SU-DHL-6 (cell line): Measurements from ENCODE around the gene TXNDC5.

ENCODE experiments used
- H2AFZ ChIP-seq: fragments of 200-600 bp; sonication (generic); 2 replicates; pipeline ENCODE4 v1.6.1; 2014; ENCODE audit warnings: low read depth, mild to moderate bottlenecking, moderate library complexity, mixed read lengths, antibody characterized with exemption, low read length; ENCODE audit not compliant: severe bottlenecking
- H3F3A ChIP-seq: fragments of 200-600 bp; shearing (Covaris generic); 2 replicates; pipeline ENCODE4 v1.6.0; 2016; ENCODE audit warnings: antibody characterized with exemption, mild to moderate bottlenecking; ENCODE audit not compliant: insufficient read depth
- H3K27ac ChIP-seq: fragments of 200-600 bp; sonication (generic); 2 replicates; pipeline ENCODE4 v1.5.1; 2016; ENCODE audit warnings: low read depth, mild to moderate bottlenecking, low read length, moderate library complexity, mixed read lengths
- H3K27me3 ChIP-seq: fragments of 200-600 bp; sonication (generic), shearing (Covaris generic); 2 replicates; pipeline ENCODE4 v1.6.0; 2014; ENCODE audit warnings: mild to moderate bottlenecking, low read length
- H3K36me3 ChIP-seq: fragments of 200-600 bp; sonication (generic); 2 replicates; pipeline ENCODE4 v1.6.1; 2014; ENCODE audit warnings: mild to moderate bottlenecking, low read length, mixed read lengths
- H3K4me2 ChIP-seq: fragments of 300-600, 200-600 bp; shearing (Covaris generic), sonication (generic); 2 replicates; pipeline ENCODE4 v1.6.0; 2014; ENCODE audit warnings: low read length, low read depth, mild to moderate bottlenecking; ENCODE audit not compliant: poor library complexity, severe bottlenecking
- H3K4me3 ChIP-seq: fragments of 200-600 bp; sonication (generic); 2 replicates; pipeline ENCODE4 v1.5.1; 2014; ENCODE audit warnings: antibody characterized with exemption, low read length, mild to moderate bottlenecking, mixed read lengths; ENCODE audit not compliant: insufficient read depth, poor library complexity, severe bottlenecking
- H3K79me2 ChIP-seq: fragments of 200-600 bp; sonication (generic); 2 replicates; pipeline ENCODE4 v1.6.1; 2014; ENCODE audit warnings: mild to moderate bottlenecking, low read length, moderate library complexity; ENCODE audit not compliant: insufficient read depth
- H3K9ac ChIP-seq: fragments of 200-600 bp; sonication (generic); 2 replicates; pipeline ENCODE4 v1.7.0; 2014; ENCODE audit warnings: mild to moderate bottlenecking, low read length
- H3K9me2 ChIP-seq: fragments of 200-600 bp; sonication (generic); replicated peaks from 2 replicates; pipeline ENCODE4 v1.6.1; 2014; ENCODE audit warnings: low read length; ENCODE audit not compliant: insufficient read depth
- H3K9me3 ChIP-seq: fragments of 200-600 bp; sonication (generic); 2 replicates; pipeline ENCODE4 v1.6.1; 2014; ENCODE audit warnings: low read length, mixed read lengths; ENCODE audit not compliant: insufficient read depth
- H4K20me1 ChIP-seq: fragments of 200-600 bp; sonication (generic); 2 replicates; pipeline ENCODE4 v1.6.1; 2014; ENCODE audit warnings: low read depth, mild to moderate bottlenecking, antibody characterized with exemption, low read length, moderate library complexity, mixed read lengths
- EZH2phosphoT487 ChIP-seq: fragments of 200-600 bp; sonication (generic), shearing (Covaris generic); conservative IDR thresholded peaks from 2 replicates; pipeline ENCODE4 v1.6.1; 2018; ENCODE audit warnings: mild to moderate bottlenecking, antibody characterized with exemption, low read length, moderate library complexity, mixed read lengths
- TF ChIP-seq, protein P1 (sequence below): fragments of 200-600 bp; sonication (generic); IDR thresholded peaks from one replicate; pipeline ENCODE4 v1.5.1; 2017; ENCODE audit warnings: antibody characterized with exemption, mild to moderate bottlenecking, low read length, moderate library complexity; ENCODE audit not compliant: insufficient read depth, poor library complexity, severe bottlenecking

The TXNDC5 gene

DNA sequence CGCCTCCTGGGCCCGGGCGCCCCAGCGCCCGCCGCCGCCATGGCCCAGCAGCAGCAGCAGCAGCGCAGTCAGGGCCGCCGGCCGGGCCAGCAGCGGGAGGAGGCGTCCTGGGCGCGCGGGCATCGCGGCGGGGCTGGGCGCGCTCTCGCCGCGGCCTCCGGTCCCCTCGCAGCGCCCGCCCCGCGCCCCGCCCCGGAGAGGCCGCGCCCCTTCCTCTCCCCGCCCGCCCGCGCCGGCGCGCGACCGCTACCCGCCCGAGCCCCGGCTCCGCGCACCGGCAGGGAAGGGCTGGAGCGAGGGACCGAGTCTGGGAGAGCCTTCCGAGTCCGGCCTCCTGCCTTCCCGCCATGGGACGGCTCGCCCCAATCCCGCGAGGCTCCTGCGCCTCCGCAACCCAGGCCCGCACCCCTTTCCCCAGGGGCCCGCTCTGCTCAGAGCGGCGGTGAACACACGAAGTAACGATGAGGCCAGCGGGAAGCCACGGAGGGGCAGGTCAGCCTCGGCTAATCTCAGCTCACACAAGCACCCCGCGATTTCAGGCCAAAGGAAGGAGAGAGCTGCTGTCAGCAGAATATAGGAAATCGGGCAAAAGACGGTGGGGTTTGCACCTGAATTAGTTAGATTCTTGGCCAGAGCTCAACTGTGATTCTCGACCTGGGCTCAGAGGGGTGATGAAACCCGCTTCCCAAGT, at the start of gene TXNDC5:
TXNDC5 (minus strand) TSS at position 135 of the 691 bp plus-strand sequence; CDS start at position 123, 12 bp downstream.
- peaks cover 11% of the 10 kb centered on the region; the same call in 1 of the 2 replicates for H3F3A ChIP-seq
- H2AFZ ChIP-seq: peak within 1 kb of the TSS; percentile 82
- H3K9me3 ChIP-seq: no peaks in the 10 kb centered on the region
- peak within 1 kb of the TSS; percentile 84 for H3K4me2 ChIP-seq
- H3K27ac ChIP-seq: peak within 1 kb of the TSS; percentile 38
- no peak for TF ChIP-seq EZH2phosphoT487
- TF ChIP-seq, protein P1, sequence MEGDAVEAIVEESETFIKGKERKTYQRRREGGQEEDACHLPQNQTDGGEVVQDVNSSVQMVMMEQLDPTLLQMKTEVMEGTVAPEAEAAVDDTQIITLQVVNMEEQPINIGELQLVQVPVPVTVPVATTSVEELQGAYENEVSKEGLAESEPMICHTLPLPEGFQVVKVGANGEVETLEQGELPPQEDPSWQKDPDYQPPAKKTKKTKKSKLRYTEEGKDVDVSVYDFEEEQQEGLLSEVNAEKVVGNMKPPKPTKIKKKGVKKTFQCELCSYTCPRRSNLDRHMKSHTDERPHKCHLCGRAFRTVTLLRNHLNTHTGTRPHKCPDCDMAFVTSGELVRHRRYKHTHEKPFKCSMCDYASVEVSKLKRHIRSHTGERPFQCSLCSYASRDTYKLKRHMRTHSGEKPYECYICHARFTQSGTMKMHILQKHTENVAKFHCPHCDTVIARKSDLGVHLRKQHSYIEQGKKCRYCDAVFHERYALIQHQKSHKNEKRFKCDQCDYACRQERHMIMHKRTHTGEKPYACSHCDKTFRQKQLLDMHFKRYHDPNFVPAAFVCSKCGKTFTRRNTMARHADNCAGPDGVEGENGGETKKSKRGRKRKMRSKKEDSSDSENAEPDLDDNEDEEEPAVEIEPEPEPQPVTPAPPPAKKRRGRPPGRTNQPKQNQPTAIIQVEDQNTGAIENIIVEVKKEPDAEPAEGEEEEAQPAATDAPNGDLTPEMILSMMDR: no peak
- no peaks in the 10 kb centered on the region for H3K9me2 ChIP-seq
- H3K9ac ChIP-seq: peak within 1 kb of the TSS; percentile 81
- peak within 1 kb of the TSS; percentile 81 for H3K4me3 ChIP-seq
- H3K79me2 ChIP-seq: peaks cover 42% of the 10 kb centered on the region
- no peaks in the 10 kb centered on the region for H4K20me1 ChIP-seq
- H3K36me3 ChIP-seq: no peaks in the 10 kb centered on the region
- H3K27me3 ChIP-seq: no peaks in the 10 kb centered on the region

GRCh38 chr6:7960141-7960540, 49.6 kb upstream of the TXNDC5 start:
- Histone ChIP-seq H3K27ac (no peak overlapping the region), H2AFZ (no peak overlapping the region), H4K20me1 (no peaks in the 10 kb centered on the region), H3K27me3 (no peaks in the 10 kb centered on the region), H3K36me3 (no peaks in the 10 kb centered on the region), H3K9ac (no peak overlapping the region), H3K79me2 (no peaks in the 10 kb centered on the region), H3K4me3 (no peak overlapping the region), H3K9me2 (no peaks in the 10 kb centered on the region), H3F3A (no peaks in the 10 kb centered on the region; the same call in 1 of the 2 replicates), H3K4me2 (no peak overlapping the region), H3K9me3 (no peaks in the 10 kb centered on the region; the same call in 1 of the 2 replicates)
- TF ChIP-seq, protein P1: no peak
- TF ChIP-seq EZH2phosphoT487: no peak

DNA sequence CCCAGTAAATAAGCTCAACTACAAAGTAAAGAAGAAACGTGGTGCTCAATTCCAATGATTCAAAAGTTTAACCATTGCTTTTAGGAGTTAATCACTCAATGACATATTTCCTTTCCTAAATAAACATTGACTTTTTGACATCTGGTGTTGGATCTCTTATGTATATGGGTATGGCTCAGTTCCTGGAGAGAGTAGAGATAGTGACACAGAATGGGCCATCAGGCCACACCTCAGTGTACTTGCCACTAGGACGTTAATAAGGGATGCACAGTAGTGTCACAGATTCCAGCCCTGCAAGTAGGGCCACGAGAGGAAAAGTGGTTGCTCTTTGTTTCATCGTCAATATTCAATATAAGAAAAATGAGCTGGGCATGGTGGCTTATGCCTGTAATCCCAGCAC, 48.9 kb upstream of the TXNDC5 start:
- no peak for TF ChIP-seq EZH2phosphoT487
- TF ChIP-seq, protein P1: no peak
- no peak overlapping the region for H3K4me3 ChIP-seq
- H3K4me2 ChIP-seq: no peak overlapping the region
- no peaks in the 10 kb centered on the region for H3K27me3 ChIP-seq
- no peak overlapping the region for H3K9ac ChIP-seq
- H3K36me3 ChIP-seq: no peaks in the 10 kb centered on the region
- H4K20me1 ChIP-seq: no peaks in the 10 kb centered on the region
- H3K79me2 ChIP-seq: no peaks in the 10 kb centered on the region
- H3K9me3 ChIP-seq: no peaks in the 10 kb centered on the region
- H3F3A ChIP-seq: no peaks in the 10 kb centered on the region; the same call in 1 of the 2 replicates
- H3K9me2 ChIP-seq: no peaks in the 10 kb centered on the region
- H3K27ac ChIP-seq: no peak overlapping the region
- no peak overlapping the region for H2AFZ ChIP-seq
